ENCODE results near the gene SLAMF7.

The SLAMF7 gene

GRCh38 chr1:160740133-160740688 is 1.2 kb downstream of the SLAMF7 start:
- Histone ChIP-seq H3K27me3 (ENCODE audit: low read depth, low read length) (no peaks in the 10 kb centered on the region), H3K4me1 (ENCODE audit: control insufficient read depth in 1 of 2, insufficient read depth in 2 of 2, low read length in 2 of 2) (no peaks in the 10 kb centered on the region), H3K4me3 (ENCODE audit: low read depth in 1 of 2, low read length in 2 of 2) (no peak overlapping the region), H3K9me3 (ENCODE audit: control insufficient read depth in 1 of 2, low read length in 2 of 2) (no peaks in the 10 kb centered on the region), H3K27ac (ENCODE audit: low read length) (no peak overlapping the region), H3K36me3 (ENCODE audit: control insufficient read depth in 1 of 2, insufficient read depth in 2 of 2, low read length in 2 of 2) (no peaks in the 10 kb centered on the region)

- no peaks in the 10 kb centered on the region for H3K4me1 ChIP-seq (ENCODE audit: control insufficient read depth in 1 of 2, insufficient read depth in 2 of 2, low read length in 2 of 2)
- H3K9me3 ChIP-seq (ENCODE audit: control insufficient read depth in 1 of 2, low read length in 2 of 2), result no peaks in the 10 kb centered on the region
- no peaks in the 10 kb centered on the region for H3K27me3 ChIP-seq (ENCODE audit: low read depth, low read length)
- H3K36me3 ChIP-seq (ENCODE audit: control insufficient read depth in 1 of 2, insufficient read depth in 2 of 2, low read length in 2 of 2), result no peaks in the 10 kb centered on the region
- H3K27ac ChIP-seq (ENCODE audit: low read length), result peak overlapping the region; percentile 5
- H3K4me3 ChIP-seq (ENCODE audit: low read depth in 1 of 2, low read length in 2 of 2), result no peak overlapping the region
These were observed 2.0 kb downstream of the SLAMF7 start for GRCh38 chr1:160741092-160741501.

GRCh38 chr1:160741612-160742348 is 2.7 kb downstream of the SLAMF7 start:
- no peak overlapping the region for H3K27ac ChIP-seq (ENCODE audit: low read length)
- H3K36me3 ChIP-seq (ENCODE audit: control insufficient read depth in 1 of 2, insufficient read depth in 2 of 2, low read length in 2 of 2), result no peaks in the 10 kb centered on the region
- no peaks in the 10 kb centered on the region for H3K4me1 ChIP-seq (ENCODE audit: control insufficient read depth in 1 of 2, insufficient read depth in 2 of 2, low read length in 2 of 2)
- no peak overlapping the region for H3K4me3 ChIP-seq (ENCODE audit: low read depth in 1 of 2, low read length in 2 of 2)
- H3K27me3 ChIP-seq (ENCODE audit: low read depth, low read length), result no peaks in the 10 kb centered on the region
- no peaks in the 10 kb centered on the region for H3K9me3 ChIP-seq (ENCODE audit: control insufficient read depth in 1 of 2, low read length in 2 of 2)

GRCh38 chr1:160742428-160743127 is 3.5 kb downstream of the SLAMF7 start:
- H3K4me1 ChIP-seq (ENCODE audit: control insufficient read depth in 1 of 2, insufficient read depth in 2 of 2, low read length in 2 of 2), result no peaks in the 10 kb centered on the region
- H3K4me3 ChIP-seq (ENCODE audit: low read depth in 1 of 2, low read length in 2 of 2), result no peak overlapping the region
- no peaks in the 10 kb centered on the region for H3K36me3 ChIP-seq (ENCODE audit: control insufficient read depth in 1 of 2, insufficient read depth in 2 of 2, low read length in 2 of 2)
- H3K27ac ChIP-seq (ENCODE audit: low read length), result no peak overlapping the region
- no peaks in the 10 kb centered on the region for H3K27me3 ChIP-seq (ENCODE audit: low read depth, low read length)
- H3K9me3 ChIP-seq (ENCODE audit: control insufficient read depth in 1 of 2, low read length in 2 of 2), result no peaks in the 10 kb centered on the region

GRCh38 chr1:160743266-160743665 is 4.2 kb downstream of the SLAMF7 start:
- Histone ChIP-seq H3K4me3 (ENCODE audit: low read depth in 1 of 2, low read length in 2 of 2) (no peak overlapping the region), H3K4me1 (ENCODE audit: control insufficient read depth in 1 of 2, insufficient read depth in 2 of 2, low read length in 2 of 2) (no peaks in the 10 kb centered on the region), H3K36me3 (ENCODE audit: control insufficient read depth in 1 of 2, insufficient read depth in 2 of 2, low read length in 2 of 2) (no peaks in the 10 kb centered on the region), H3K27me3 (ENCODE audit: low read depth, low read length) (no peaks in the 10 kb centered on the region), H3K9me3 (ENCODE audit: control insufficient read depth in 1 of 2, low read length in 2 of 2) (no peaks in the 10 kb centered on the region), H3K27ac (ENCODE audit: low read length) (no peak overlapping the region)

- Histone ChIP-seq H3K4me1 (ENCODE audit: control insufficient read depth in 1 of 2, insufficient read depth in 2 of 2, low read length in 2 of 2) (no peaks in the 10 kb centered on the region), H3K27ac (ENCODE audit: low read length) (peak overlapping the region; percentile 5), H3K27me3 (ENCODE audit: low read depth, low read length) (no peaks in the 10 kb centered on the region), H3K9me3 (ENCODE audit: control insufficient read depth in 1 of 2, low read length in 2 of 2) (no peaks in the 10 kb centered on the region), H3K36me3 (ENCODE audit: control insufficient read depth in 1 of 2, insufficient read depth in 2 of 2, low read length in 2 of 2) (no peaks in the 10 kb centered on the region), H3K4me3 (ENCODE audit: low read depth in 1 of 2, low read length in 2 of 2) (no peak overlapping the region)
These were observed 5.3 kb downstream of the SLAMF7 start for GRCh38 chr1:160744199-160744851.

- Histone ChIP-seq H3K27ac (ENCODE audit: low read length) (no peak overlapping the region), H3K4me1 (ENCODE audit: control insufficient read depth in 1 of 2, insufficient read depth in 2 of 2, low read length in 2 of 2) (no peaks in the 10 kb centered on the region), H3K4me3 (ENCODE audit: low read depth in 1 of 2, low read length in 2 of 2) (no peak overlapping the region), H3K27me3 (ENCODE audit: low read depth, low read length) (no peaks in the 10 kb centered on the region), H3K9me3 (ENCODE audit: control insufficient read depth in 1 of 2, low read length in 2 of 2) (no peaks in the 10 kb centered on the region), H3K36me3 (ENCODE audit: control insufficient read depth in 1 of 2, insufficient read depth in 2 of 2, low read length in 2 of 2) (no peaks in the 10 kb centered on the region)
These were observed 5.9 kb downstream of the SLAMF7 start for GRCh38 chr1:160744852-160745520.

- Histone ChIP-seq H3K27ac (ENCODE audit: low read length) (no peak overlapping the region), H3K36me3 (ENCODE audit: control insufficient read depth in 1 of 2, insufficient read depth in 2 of 2, low read length in 2 of 2) (no peaks in the 10 kb centered on the region), H3K4me3 (ENCODE audit: low read depth in 1 of 2, low read length in 2 of 2) (no peak overlapping the region), H3K27me3 (ENCODE audit: low read depth, low read length) (no peaks in the 10 kb centered on the region), H3K4me1 (ENCODE audit: control insufficient read depth in 1 of 2, insufficient read depth in 2 of 2, low read length in 2 of 2) (no peaks in the 10 kb centered on the region), H3K9me3 (ENCODE audit: control insufficient read depth in 1 of 2, low read length in 2 of 2) (no peaks in the 10 kb centered on the region)
These were observed 6.5 kb downstream of the SLAMF7 start for GRCh38 chr1:160745551-160745950.

GRCh38 chr1:160746836-160747500 is 7.9 kb downstream of the SLAMF7 start:
- Histone ChIP-seq H3K36me3 (ENCODE audit: control insufficient read depth in 1 of 2, insufficient read depth in 2 of 2, low read length in 2 of 2) (no peaks in the 10 kb centered on the region), H3K27ac (ENCODE audit: low read length) (no peak overlapping the region)

GRCh38 chr1:160747717-160748116 is 8.7 kb downstream of the SLAMF7 start:
- Histone ChIP-seq H3K4me1 (ENCODE audit: control insufficient read depth in 1 of 2, insufficient read depth in 2 of 2, low read length in 2 of 2) (no peaks in the 10 kb centered on the region), H3K9me3 (ENCODE audit: control insufficient read depth in 1 of 2, low read length in 2 of 2) (no peaks in the 10 kb centered on the region), H3K36me3 (ENCODE audit: control insufficient read depth in 1 of 2, insufficient read depth in 2 of 2, low read length in 2 of 2) (no peaks in the 10 kb centered on the region)

More at GRCh38 chr1:160746836-160747500, 7.9 kb downstream of the SLAMF7 start:
- no peaks in the 10 kb centered on the region for H3K4me1 ChIP-seq (ENCODE audit: control insufficient read depth in 1 of 2, insufficient read depth in 2 of 2, low read length in 2 of 2)
- no peak overlapping the region for H3K4me3 ChIP-seq (ENCODE audit: low read depth in 1 of 2, low read length in 2 of 2)
- no peaks in the 10 kb centered on the region for H3K27me3 ChIP-seq (ENCODE audit: low read depth, low read length)
- H3K9me3 ChIP-seq (ENCODE audit: control insufficient read depth in 1 of 2, low read length in 2 of 2), result no peaks in the 10 kb centered on the region

More at GRCh38 chr1:160747717-160748116, 8.7 kb downstream of the SLAMF7 start:
- no peak overlapping the region for H3K4me3 ChIP-seq (ENCODE audit: low read depth in 1 of 2, low read length in 2 of 2)
- H3K27me3 ChIP-seq (ENCODE audit: low read depth, low read length), result no peaks in the 10 kb centered on the region
- H3K27ac ChIP-seq (ENCODE audit: low read length), result no peak overlapping the region

Data from muscle layer of duodenum (tissue), 2 donors.